Measurements from ENCODE around the gene UNC5C. TPM values are rescaled to one million over a fixed set of nuclear protein-coding genes. Genes with fewer than 3 reads are reported as not detected.

UNC5C gene
- total RNA-seq, 4 donors from 2014 or later, result 2.2 to 19.0 (median 2.5) TPM

DNA sequence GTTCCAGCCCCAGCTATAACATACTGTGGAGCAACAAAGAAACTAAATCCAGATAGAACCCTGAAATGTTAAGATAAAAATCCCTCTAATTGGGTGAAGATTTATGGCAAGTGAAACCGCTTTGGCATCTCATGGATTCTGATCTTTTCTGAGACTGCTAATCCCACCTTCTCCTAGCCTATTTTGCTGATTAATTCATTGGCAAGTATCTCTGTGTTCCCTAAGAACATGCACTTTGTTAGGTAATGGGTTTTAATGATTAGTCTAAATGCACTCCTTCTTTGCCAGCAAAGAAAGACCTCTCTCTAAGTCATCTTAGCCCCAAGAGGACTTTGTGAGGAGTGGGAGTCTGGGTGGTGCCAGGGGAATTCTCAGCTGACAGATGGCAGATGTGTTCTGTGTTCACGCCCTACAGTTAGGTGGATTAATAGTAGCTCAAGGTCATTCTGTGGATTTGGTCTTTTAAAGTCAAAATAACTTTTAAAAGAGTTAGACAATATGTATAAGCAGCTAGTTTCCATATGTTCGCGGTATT, 171.3 kb downstream of the UNC5C start:
- Histone ChIP-seq H3K36me3 (no peaks in the 10 kb centered on the region), H3K4me1 (no peaks in the 10 kb centered on the region), H3K27ac (no peak overlapping the region), H3K9me3 (no peaks in the 10 kb centered on the region), H3K4me3 (no peak overlapping the region), H3K27me3 (no peaks in the 10 kb centered on the region)
- no peak for TF ChIP-seq CTCF (IDR thresholded peaks at IDR 0.05)
- TF ChIP-seq POLR2A (IDR thresholded peaks at IDR 0.05), result no peak
- DNase-seq, result no peak

- Histone ChIP-seq H3K4me1 (no peaks in the 10 kb centered on the region), H3K27me3 (no peaks in the 10 kb centered on the region), H3K4me3 (no peak overlapping the region), H3K36me3 (no peaks in the 10 kb centered on the region), H3K9me3 (no peaks in the 10 kb centered on the region), H3K27ac (no peak overlapping the region)
- no peak for TF ChIP-seq POLR2A (IDR thresholded peaks at IDR 0.05)
- no peak for TF ChIP-seq CTCF (IDR thresholded peaks at IDR 0.05)
- DNase-seq, result no peak
Observed at GRCh38 chr4:95371476-95372224, 177.1 kb downstream of the UNC5C start.

GRCh38 chr4:95367824-95368223, 180.9 kb downstream of the UNC5C start:
- Histone ChIP-seq H3K4me1 (no peaks in the 10 kb centered on the region), H3K9me3 (no peaks in the 10 kb centered on the region), H3K36me3 (no peaks in the 10 kb centered on the region), H3K27ac (no peak overlapping the region), H3K27me3 (no peaks in the 10 kb centered on the region), H3K4me3 (no peak overlapping the region)
- DNase-seq, result no peak
- TF ChIP-seq CTCF (IDR thresholded peaks at IDR 0.05) (no peak), POLR2A (IDR thresholded peaks at IDR 0.05) (no peak)

DNA sequence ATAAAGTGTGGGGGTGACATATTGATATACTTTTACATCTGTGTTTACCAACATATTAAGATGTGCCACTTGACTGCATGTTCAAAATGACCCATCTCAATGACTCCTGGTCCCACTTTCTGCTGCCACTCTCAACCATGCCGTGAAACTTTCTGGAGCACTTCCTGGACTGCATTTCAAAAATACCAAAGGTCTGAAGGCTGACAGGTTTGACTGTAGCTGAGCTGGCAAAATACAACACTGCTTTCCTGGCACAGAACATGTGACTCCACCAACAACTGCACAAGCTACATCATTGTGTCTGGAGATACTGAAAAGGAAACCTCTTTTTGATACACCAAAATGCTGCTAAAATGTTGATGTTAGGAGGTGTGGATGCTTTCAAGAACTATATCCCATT, 184.8 kb downstream of the UNC5C start:
- no peaks in the 10 kb centered on the region for H3K9me3 ChIP-seq
- no peaks in the 10 kb centered on the region for H3K4me1 ChIP-seq
- H3K27me3 ChIP-seq, result no peaks in the 10 kb centered on the region
- H3K4me3 ChIP-seq, result no peak overlapping the region
- DNase-seq, result no peak
- H3K27ac ChIP-seq, result no peak overlapping the region
- TF ChIP-seq POLR2A (IDR thresholded peaks at IDR 0.05) (no peak), CTCF (IDR thresholded peaks at IDR 0.05) (no peak)
- no peaks in the 10 kb centered on the region for H3K36me3 ChIP-seq

GRCh38 chr4:95363559-95363925, 185.2 kb downstream of the UNC5C start:
- no peak overlapping the region for H3K4me3 ChIP-seq
- H3K36me3 ChIP-seq, result no peaks in the 10 kb centered on the region
- H3K4me1 ChIP-seq, result no peaks in the 10 kb centered on the region
- no peak overlapping the region for H3K27ac ChIP-seq
- DNase-seq, result no peak
- no peaks in the 10 kb centered on the region for H3K9me3 ChIP-seq
- TF ChIP-seq CTCF (IDR thresholded peaks at IDR 0.05), result no peak
- TF ChIP-seq POLR2A (IDR thresholded peaks at IDR 0.05), result no peak
- no peaks in the 10 kb centered on the region for H3K27me3 ChIP-seq
